GM10248 (cell line): Measurements from ENCODE around the gene POTEE.
"Not testable (repeated sequence)": the region's sequence is repeated elsewhere in the genome, so short reads cannot be mapped to it uniquely, and the experiment has no call there.

Experiments used
- CTCF ChIA-PET: fragments of 300-600 bp; sonication (Branson Sonifier 250); formaldehyde crosslinking; extraction: SDS; loops from one replicate; lab custom pipeline; 2021; ENCODE audit warnings: antibody characterized with exemption; lab: Yijun Ruan, JAX
- POLR2A ChIA-PET: fragments of 350-650 bp; sonication (Branson Sonifier 250); formaldehyde crosslinking; extraction: SDS; loops from one replicate; lab custom pipeline; 2020; ENCODE audit warnings: antibody characterized with exemption; lab: Yijun Ruan, JAX
- DNase-seq: peaks from one replicate; pipeline ENCODE4 v3.0.0; 2012; ENCODE audit errors: extremely low spot score
- TF ChIP-seq, protein P1 (sequence below): IDR thresholded peaks from 2 replicates; pipeline ENCODE4 v1.5.1; 2012; ENCODE audit warnings: mild to moderate bottlenecking, low read depth; ENCODE audit errors: extremely low read depth, missing control alignments, control extremely low read depth

Gene POTEE

DNA sequence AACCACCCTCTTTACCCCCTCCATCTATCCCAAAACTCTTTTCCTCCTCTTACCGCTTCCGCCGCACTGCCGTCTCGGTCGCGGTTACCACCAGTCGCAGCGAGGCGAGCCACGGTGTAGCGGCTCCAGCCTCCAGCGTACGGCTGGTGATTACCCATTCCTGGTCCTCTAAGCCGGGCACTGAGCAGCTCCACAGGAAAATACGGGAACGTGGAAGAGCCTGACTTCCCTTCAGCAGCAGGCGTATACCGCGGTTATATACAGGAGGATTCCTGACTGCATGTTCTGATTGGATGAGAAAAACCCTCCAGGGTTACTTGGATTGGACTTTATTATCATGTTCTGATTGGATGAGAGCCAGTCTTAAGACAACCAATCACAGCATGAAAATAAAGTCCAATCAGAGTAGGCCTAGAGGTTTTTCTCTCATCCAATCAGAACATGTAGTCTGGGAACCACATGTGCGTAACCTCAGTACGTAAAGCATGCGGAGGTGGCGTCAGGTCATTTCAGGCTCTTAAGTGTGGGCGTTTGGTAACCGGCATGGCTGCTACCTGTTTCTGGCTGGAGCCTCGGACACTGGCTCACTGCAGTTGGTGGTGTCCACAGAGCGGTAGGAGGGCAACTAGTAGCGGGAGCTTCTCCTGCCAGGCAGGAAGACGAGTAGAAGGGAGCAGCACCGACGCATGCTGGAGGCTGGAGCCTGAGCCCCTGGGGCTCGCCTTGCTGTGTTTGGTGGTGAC lies at the start of gene POTEE:
TSS of gene POTEE (plus strand) at position 507 of the 743 bp plus-strand sequence. CDS start 8,867 bp downstream, outside the sequence.
- DNase-seq, CTCF ChIA-PET, POLR2A ChIA-PET: not testable (repeated sequence)

DNA sequence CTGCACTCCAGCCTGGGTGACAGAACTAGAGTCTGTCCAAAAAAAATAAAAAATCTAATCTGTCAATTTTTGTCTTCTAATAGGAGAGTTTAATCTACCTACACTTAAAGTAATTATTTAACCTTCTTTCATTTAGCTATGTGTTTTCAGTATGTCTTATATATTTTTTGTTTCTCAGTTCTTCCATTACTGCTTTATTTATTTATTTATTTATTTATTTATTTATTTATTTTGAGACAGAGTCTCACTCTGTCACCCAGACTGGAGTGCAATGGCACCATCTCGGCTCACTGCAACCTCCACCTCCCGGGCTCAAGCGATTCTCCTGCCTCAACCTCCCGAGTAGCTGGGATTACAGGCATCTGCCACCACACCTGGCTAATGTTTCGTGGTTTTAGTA lies 43.8 kb upstream of the POTEE start:
- DNase-seq, POLR2A ChIA-PET: not testable (repeated sequence)
- CTCF ChIA-PET = interaction anchor here (2.0 kb wide), 1 partner anchor 12 kb away, joined by 4 read pairs; no protein-coding TSS in a partner anchor

DNA sequence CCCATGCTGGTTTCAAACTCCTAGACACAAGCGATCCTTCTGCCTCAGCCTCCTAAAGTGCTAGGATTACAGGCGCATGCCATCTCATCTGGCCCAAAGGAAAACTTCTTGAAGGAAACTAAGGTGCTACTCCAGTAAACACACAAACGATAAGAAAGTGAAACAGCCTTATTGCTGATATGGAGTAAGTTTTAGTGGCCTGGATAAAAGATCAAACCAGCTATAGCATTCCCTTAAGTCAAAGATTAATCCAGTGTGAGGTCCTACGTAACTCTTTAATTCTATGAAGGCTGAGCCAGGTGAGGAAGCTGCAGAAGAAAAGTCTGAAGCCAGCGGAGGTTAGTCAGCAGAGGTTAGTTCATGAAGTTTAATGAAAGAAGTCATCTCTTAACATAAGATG lies 40.8 kb upstream of the POTEE start:
- POLR2A ChIA-PET = no interaction called here
- CTCF ChIA-PET = no interaction called here
- no peak for DNase-seq
- TF ChIP-seq, protein P1, sequence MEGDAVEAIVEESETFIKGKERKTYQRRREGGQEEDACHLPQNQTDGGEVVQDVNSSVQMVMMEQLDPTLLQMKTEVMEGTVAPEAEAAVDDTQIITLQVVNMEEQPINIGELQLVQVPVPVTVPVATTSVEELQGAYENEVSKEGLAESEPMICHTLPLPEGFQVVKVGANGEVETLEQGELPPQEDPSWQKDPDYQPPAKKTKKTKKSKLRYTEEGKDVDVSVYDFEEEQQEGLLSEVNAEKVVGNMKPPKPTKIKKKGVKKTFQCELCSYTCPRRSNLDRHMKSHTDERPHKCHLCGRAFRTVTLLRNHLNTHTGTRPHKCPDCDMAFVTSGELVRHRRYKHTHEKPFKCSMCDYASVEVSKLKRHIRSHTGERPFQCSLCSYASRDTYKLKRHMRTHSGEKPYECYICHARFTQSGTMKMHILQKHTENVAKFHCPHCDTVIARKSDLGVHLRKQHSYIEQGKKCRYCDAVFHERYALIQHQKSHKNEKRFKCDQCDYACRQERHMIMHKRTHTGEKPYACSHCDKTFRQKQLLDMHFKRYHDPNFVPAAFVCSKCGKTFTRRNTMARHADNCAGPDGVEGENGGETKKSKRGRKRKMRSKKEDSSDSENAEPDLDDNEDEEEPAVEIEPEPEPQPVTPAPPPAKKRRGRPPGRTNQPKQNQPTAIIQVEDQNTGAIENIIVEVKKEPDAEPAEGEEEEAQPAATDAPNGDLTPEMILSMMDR = no peak

DNA sequence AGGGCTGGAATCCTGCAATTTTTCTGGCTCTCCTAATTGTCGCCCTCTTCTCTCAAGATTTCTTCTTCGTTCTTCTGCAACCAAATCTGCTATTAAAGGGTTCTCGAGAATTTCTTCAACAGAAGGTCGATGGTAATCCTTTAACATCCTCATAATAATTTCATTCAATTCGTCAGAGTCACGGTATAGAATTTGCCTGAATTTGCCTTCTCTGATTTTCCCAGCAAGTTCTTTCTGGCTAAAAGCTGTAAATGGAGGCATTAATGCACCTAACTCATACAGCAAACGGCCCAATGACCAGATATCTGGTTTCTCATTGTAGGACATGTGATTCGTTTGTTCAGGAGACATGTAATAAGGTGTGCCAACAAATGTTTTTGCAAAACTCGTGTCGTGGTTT lies 31.3 kb upstream of the POTEE start:
- CTCF ChIA-PET, POLR2A ChIA-PET: not testable (repeated sequence)

DNA sequence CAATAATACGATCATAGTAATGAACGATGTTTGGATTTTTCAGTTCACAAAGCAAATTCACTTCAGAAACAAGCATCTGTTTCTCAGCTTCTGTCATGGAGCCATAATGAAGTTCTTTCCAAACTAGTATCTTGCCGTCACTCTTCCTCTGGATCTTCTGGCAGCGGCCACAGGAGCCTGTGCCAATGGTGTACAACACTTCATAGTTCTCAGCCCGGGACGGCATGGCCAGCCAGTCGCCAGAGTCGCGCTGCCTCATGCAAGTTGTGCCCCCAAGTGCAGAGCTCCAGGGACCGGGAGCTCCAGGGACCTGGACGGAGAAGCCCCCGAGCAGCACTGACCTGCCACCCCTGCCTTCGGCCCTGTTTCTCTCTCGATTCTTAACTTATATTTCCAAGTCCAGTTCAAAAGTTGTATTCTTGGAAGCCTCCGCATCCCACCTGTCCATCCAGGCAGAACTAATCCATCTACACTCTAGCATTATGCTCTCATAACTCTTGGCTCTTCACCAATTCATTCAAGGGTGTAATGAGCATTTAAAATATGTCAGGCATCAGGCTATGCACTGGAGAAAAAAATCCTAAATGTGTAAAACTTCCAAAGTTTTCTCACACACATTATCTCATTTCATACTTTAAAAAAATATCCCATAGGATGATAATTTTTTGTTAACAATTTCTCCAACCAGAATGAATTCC lies 30.5 kb upstream of the POTEE start:
- CTCF ChIA-PET, POLR2A ChIA-PET, DNase-seq: not testable (repeated sequence)

More for the DNA sequence above, 31.3 kb upstream of the POTEE start:
- not testable (repeated sequence) for DNase-seq

- DNase-seq, POLR2A ChIA-PET, CTCF ChIA-PET: not testable (repeated sequence)
These were observed 27.9 kb upstream of the POTEE start for GRCh38 chr2:131181451-131181850.

DNA sequence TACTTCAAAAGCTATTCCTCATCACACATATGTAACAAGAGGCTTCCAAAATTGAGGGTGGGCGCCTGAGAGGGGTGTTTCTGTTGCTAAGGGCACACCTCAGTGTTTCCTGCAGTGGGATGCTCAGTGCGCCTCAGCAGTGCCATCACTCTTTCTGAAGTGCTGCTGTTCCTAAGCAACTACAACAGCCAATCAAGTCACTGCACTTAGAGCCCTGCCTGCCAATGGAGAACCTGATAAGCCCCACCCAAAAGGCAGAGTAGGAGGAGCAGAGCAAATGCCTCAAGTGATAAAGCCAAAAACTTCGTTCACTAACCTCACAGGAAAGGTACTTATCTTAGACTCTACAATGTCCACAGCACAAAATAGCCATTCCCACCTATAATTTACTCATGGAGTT lies 15.9 kb upstream of the POTEE start:
- CTCF ChIA-PET, POLR2A ChIA-PET: not testable (repeated sequence)

GRCh38 chr2:131196186-131196585 lies 13.2 kb upstream of the POTEE start:
- POLR2A ChIA-PET, CTCF ChIA-PET: not testable (repeated sequence)

More for the DNA sequence above, 15.9 kb upstream of the POTEE start:
- DNase-seq = not testable (repeated sequence)

GRCh38 chr2:131201098-131201497 lies 8.2 kb upstream of the POTEE start:
- TF ChIP-seq, protein P1 = no peak
- CTCF ChIA-PET = no interaction called here
- no peak for DNase-seq
- POLR2A ChIA-PET = no interaction called here

More at GRCh38 chr2:131196186-131196585, 13.2 kb upstream of the POTEE start:
- not testable (repeated sequence) for DNase-seq

- DNase-seq, POLR2A ChIA-PET, CTCF ChIA-PET: not testable (repeated sequence)
These were observed 1.5 kb upstream of the POTEE start for GRCh38 chr2:131207839-131208238.

- DNase-seq, POLR2A ChIA-PET, CTCF ChIA-PET: not testable (repeated sequence)
These were observed 403 bp downstream of the POTEE start for GRCh38 chr2:131209773-131210104.

DNA sequence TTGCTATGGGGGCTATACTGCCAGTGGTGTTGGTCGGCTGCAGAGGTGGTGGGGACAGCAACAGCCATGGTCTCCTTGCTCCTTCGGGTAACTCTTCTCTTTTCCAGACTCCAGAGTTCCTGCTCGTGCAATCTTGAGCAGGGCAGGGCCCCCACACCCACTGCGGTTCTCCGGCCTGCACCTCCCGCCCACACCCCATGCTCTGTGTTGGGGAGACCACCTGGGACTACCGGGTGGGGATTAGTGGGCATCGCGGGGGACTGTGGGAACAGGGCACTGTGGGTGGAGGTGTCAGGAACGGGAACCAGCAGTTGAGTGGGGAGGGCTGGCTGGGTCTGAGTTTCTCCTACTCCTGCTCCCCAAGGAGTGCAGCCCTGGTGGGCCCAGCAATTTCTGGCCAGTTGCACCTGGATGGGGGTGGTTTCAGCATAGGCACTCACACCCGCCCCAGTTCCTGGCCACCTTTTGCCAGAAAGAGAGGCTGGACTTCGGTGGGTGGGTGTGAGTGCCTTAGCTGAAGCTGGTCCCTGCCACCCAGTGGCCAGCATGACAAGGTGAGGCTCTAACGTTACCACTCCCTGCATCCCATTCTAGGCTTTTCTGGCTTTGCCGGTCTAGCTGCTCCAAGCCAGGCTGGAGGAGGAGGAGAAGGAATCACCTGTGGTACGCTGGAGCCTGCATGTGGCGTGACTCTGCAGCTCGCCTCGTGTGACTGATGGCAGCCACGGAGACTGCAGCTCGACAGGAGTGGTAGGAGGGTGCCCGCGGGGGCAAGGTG lies 1.3 kb downstream of the POTEE start:
- POLR2A ChIA-PET, CTCF ChIA-PET, DNase-seq: not testable (repeated sequence)

GRCh38 chr2:131217238-131217986 lies 8.1 kb downstream of the POTEE start:
- CTCF ChIA-PET, DNase-seq, POLR2A ChIA-PET: not testable (repeated sequence)

GRCh38 chr2:131235543-131236449 lies 26.5 kb downstream of the POTEE start:
- CTCF ChIA-PET, POLR2A ChIA-PET: not testable (repeated sequence)

More at GRCh38 chr2:131235543-131236449, 26.5 kb downstream of the POTEE start:
- DNase-seq = not testable (repeated sequence)
